ENCODE measurements around the gene CPSF4. TPM values are rescaled to one million over a fixed set of nuclear protein-coding genes. Genes with fewer than 3 reads are reported as not detected.

Gene CPSF4
- polyA plus RNA-seq, 3 donors = 11.6 to 56.3 (median 12.3) TPM

DNA sequence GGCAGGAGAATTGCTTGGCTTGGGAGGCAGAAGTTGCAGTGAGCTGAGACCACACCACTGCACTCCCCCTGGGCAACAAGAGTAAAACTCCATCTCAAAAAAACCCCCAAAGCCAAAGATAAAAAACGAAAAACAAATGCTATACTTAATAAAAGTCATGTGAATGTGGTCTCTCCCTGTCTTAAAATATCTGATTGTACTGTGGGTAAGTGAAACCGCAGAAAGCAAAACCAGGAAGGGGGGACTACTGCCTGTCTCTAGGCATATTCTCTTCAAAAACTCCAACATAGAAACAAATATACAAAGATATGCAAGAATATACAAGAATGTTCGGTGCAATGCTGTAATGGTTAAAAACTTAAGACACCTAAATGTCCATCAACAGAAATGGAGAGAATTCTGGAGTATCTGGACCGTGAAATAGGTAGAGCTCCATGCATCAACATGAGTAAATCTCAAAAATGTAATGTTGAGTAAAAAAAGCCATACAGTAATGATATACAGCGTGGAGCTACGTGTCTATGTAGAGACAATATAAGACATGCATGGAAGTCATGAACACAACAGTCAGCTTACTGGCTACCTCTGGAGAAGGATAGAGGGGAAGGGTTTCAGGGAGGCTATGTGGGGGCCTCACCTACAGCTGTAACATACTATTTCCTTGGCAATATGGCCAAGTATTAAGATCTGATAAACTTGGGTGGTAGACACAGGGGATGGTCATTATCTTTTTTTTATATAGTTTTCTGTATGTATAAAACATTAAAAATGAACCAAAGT lies 59.2 kb downstream of the CPSF4 start:
- peaks cover 40 to 52% of the 10 kb centered on the region in 2 donors for H3K36me3 ChIP-seq (replicated peaks in 1 of 2; ENCODE audit: control insufficient read depth in 1 of 2, insufficient read depth in 2 of 2, low read length in 2 of 2)
- no CpG with 5 or more reads among the region's 6 CpGs for WGBS (ENCODE audit: insufficient coverage)
- peaks cover 19 to 28% of the 10 kb centered on the region in 2 donors for H3K9me3 ChIP-seq (replicated peaks in 1 of 2; ENCODE audit: control insufficient read depth in 1 of 2, insufficient read depth in 1 of 2, low read length in 2 of 2)
- peaks cover 25 to 27% of the 10 kb centered on the region in 2 donors for H3K4me1 ChIP-seq (ENCODE audit: control insufficient read depth in 1 of 2, insufficient read depth in 2 of 2, low read length in 2 of 2)
- no peaks in the 10 kb centered on the region for H3K27me3 ChIP-seq (ENCODE audit: control insufficient read depth in 2 of 2, insufficient read depth in 2 of 2, low read length in 2 of 2)
- peaks cover 85% of the 10 kb centered on the region for H3K79me2 ChIP-seq (ENCODE audit: insufficient read depth, low read length)
- no peak for DNase-seq
- H4K20me1 ChIP-seq (ENCODE audit: insufficient read depth, low read length) = peaks cover 55% of the 10 kb centered on the region
- peak overlapping the region; percentile 91 for H3K4me2 ChIP-seq (replicated peaks; ENCODE audit: extremely low read depth, low read length, poor library complexity, severe bottlenecking)
- intact Hi-C loops (cut with micrococcal nuclease) = loop anchor here in 1 of 2 donors (2.0 kb wide), 1 partner anchor 25 kb away; the partner anchor contains the start of gene ZNF789
- Mint-ChIP-seq H3K27ac (peak overlapping the region in 4 of 7 donors; percentile 19 to 43 (median 34)), H3K4me3 (peak overlapping the region; percentile 99 to 100), H3K9me3 (peaks cover 18 to 32% (median 26%) of the 10 kb centered on the region in 7 donors), H3K27me3 (ENCODE audit: low read depth in 3 of 3) (no peaks in the 10 kb centered on the region), H3K4me1 (peaks cover 23% of the 10 kb centered on the region), H3K36me3 (peaks cover 36 to 52% of the 10 kb centered on the region in 2 donors)
- peak overlapping the region; percentile 71 to 100 (median 99) for H3K4me3 ChIP-seq (replicated peaks in 1 of 3; ENCODE audit: low read depth in 2 of 3, low read length in 3 of 3)
- H3K27ac ChIP-seq (ENCODE audit: low read depth in 1 of 2, low read length in 2 of 2) = peak overlapping the region in 1 of 2 donors; percentile 100
- peak overlapping the region; percentile 97 for H3K9ac ChIP-seq (ENCODE audit: insufficient read depth, low read length, poor library complexity, severe bottlenecking)
- TF ChIP-seq, protein P1, sequence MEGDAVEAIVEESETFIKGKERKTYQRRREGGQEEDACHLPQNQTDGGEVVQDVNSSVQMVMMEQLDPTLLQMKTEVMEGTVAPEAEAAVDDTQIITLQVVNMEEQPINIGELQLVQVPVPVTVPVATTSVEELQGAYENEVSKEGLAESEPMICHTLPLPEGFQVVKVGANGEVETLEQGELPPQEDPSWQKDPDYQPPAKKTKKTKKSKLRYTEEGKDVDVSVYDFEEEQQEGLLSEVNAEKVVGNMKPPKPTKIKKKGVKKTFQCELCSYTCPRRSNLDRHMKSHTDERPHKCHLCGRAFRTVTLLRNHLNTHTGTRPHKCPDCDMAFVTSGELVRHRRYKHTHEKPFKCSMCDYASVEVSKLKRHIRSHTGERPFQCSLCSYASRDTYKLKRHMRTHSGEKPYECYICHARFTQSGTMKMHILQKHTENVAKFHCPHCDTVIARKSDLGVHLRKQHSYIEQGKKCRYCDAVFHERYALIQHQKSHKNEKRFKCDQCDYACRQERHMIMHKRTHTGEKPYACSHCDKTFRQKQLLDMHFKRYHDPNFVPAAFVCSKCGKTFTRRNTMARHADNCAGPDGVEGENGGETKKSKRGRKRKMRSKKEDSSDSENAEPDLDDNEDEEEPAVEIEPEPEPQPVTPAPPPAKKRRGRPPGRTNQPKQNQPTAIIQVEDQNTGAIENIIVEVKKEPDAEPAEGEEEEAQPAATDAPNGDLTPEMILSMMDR (IDR thresholded peaks at IDR 0.05) = no peak
- no peak overlapping the region for H2AFZ ChIP-seq (ENCODE audit: insufficient read depth, low read depth, low read length, poor library complexity, severe bottlenecking)

DNA sequence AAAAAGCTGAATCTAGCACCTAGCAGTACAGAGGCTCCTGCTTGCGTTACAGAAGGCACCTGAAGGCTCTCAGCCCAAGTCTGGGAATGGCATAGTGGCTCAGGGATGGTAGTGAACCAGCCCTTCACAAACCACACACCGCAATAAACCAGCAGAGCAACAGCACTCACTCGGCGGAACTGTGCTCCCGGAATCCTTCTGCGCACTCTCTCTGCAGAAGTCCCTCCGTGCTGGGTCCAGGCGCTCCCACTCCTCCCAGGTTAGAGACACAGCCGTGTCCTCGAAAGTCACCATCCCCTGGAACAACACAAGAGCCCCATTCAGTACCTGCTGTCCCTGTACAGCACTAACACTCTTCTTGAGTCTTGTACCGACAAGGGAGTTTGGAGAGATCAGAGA lies 59.8 kb downstream of the CPSF4 start:
- H3K9me3 Mint-ChIP-seq = peaks cover 15 to 27% (median 20%) of the 10 kb centered on the region in 7 donors
- peak overlapping the region; percentile 91 for H3K4me2 ChIP-seq (replicated peaks; ENCODE audit: extremely low read depth, low read length, poor library complexity, severe bottlenecking)
- no peaks in the 10 kb centered on the region for H3K27me3 Mint-ChIP-seq (ENCODE audit: low read depth in 3 of 3)
- WGBS (ENCODE audit: insufficient coverage) = 81% methylated on average over 7 of the region's 11 CpGs
- peak overlapping the region; percentile 100 for H3K27ac ChIP-seq (ENCODE audit: low read depth in 1 of 2, low read length in 2 of 2)
- peak overlapping the region; percentile 99 to 100 for H3K4me3 Mint-ChIP-seq
- no peaks in the 10 kb centered on the region for H3K27me3 ChIP-seq (ENCODE audit: control insufficient read depth in 2 of 2, insufficient read depth in 2 of 2, low read length in 2 of 2)
- DNase-seq = no peak
- H3K4me1 ChIP-seq (ENCODE audit: control insufficient read depth in 1 of 2, insufficient read depth in 2 of 2, low read length in 2 of 2) = peaks cover 25 to 27% of the 10 kb centered on the region in 2 donors
- H4K20me1 ChIP-seq (ENCODE audit: insufficient read depth, low read length) = peaks cover 49% of the 10 kb centered on the region
- H3K4me1 Mint-ChIP-seq = peaks cover 23% of the 10 kb centered on the region
- H3K36me3 Mint-ChIP-seq = peaks cover 32 to 46% of the 10 kb centered on the region in 2 donors
- H3K79me2 ChIP-seq (ENCODE audit: insufficient read depth, low read length) = peaks cover 81% of the 10 kb centered on the region
- peak overlapping the region; percentile 71 to 100 (median 99) for H3K4me3 ChIP-seq (replicated peaks in 1 of 3; ENCODE audit: low read depth in 2 of 3, low read length in 3 of 3)
- H3K27ac Mint-ChIP-seq = peak overlapping the region; percentile 97 to 100 (median 99)
- no peak overlapping the region for H2AFZ ChIP-seq (ENCODE audit: insufficient read depth, low read depth, low read length, poor library complexity, severe bottlenecking)
- peaks cover 15 to 25% of the 10 kb centered on the region in 2 donors for H3K9me3 ChIP-seq (replicated peaks in 1 of 2; ENCODE audit: control insufficient read depth in 1 of 2, insufficient read depth in 1 of 2, low read length in 2 of 2)
- TF ChIP-seq, protein P1 (IDR thresholded peaks at IDR 0.05) = no peak
- H3K9ac ChIP-seq (ENCODE audit: insufficient read depth, low read length, poor library complexity, severe bottlenecking) = peak overlapping the region; percentile 97
- peaks cover 36 to 46% of the 10 kb centered on the region in 2 donors for H3K36me3 ChIP-seq (replicated peaks in 1 of 2; ENCODE audit: control insufficient read depth in 1 of 2, insufficient read depth in 2 of 2, low read length in 2 of 2)
- intact Hi-C loops (cut with micrococcal nuclease) = loop anchor here in 1 of 2 donors (2.0 kb wide), 1 partner anchor 26 kb away; the partner anchor contains the start of gene ZNF789
